IMR-90 (cell line): ENCODE data around the gene GALNT9. TPM values are rescaled to one million over a fixed set of nuclear protein-coding genes. Genes with fewer than 3 reads are reported as not detected.

Source experiments
- ATAC-seq: fragments of 200-7000 bp; cut with Tn5 transposase; 2 replicates; pipeline ENCODE4 v1.9.1; 2020; ENCODE audit warnings: low read depth, mild to moderate bottlenecking, moderate library complexity
- BruUV-seq: library from RNA; stranded (reverse); fragments of 400-500 nt; replicated peaks from 2 replicates; lab custom pipeline; 2021; lab: Mats Ljungman, UMichigan
- CTCF ChIA-PET: fragments of 300-600 bp; formaldehyde crosslinking; extraction: SDS; loops from one replicate; lab custom pipeline; 2021; ENCODE audit warnings: antibody characterized with exemption; lab: Yijun Ruan, JAX
- POLR2A ChIA-PET: fragments of 300-600 bp; sonication (Branson Sonifier 250); formaldehyde crosslinking; loops from one replicate; lab custom pipeline; 2022; ENCODE audit warnings: antibody characterized with exemption; ENCODE audit not compliant: unreplicated experiment; lab: Charles Lee
- DNase-seq: peaks from one replicate; pipeline ENCODE4 v3.0.0; 2013
- H2AFZ ChIP-seq: replicated peaks from 2 replicates; pipeline ENCODE3; 2013; ENCODE audit warnings: low read length, mild to moderate bottlenecking; ENCODE audit not compliant: poor library complexity
- H2AK5ac ChIP-seq: 2 replicates; pipeline ENCODE4 v1.6.1; 2013; ENCODE audit warnings: low read depth, low read length, inconsistent platforms
- H2AK9ac ChIP-seq: replicated peaks from 2 replicates; pipeline ENCODE3; 2013; ENCODE audit warnings: mild to moderate bottlenecking, low read depth, low read length, moderate library complexity; ENCODE audit not compliant: poor library complexity
- H2BK120ac ChIP-seq: 2 replicates; pipeline ENCODE4 v1.6.1; 2013; ENCODE audit warnings: low read depth, low read length, inconsistent platforms
- H2BK15ac ChIP-seq: 3 replicates; pipeline ENCODE4 v1.6.1; 2013; ENCODE audit warnings: low read depth, low read length, inconsistent platforms
- H2BK20ac ChIP-seq: 2 replicates; pipeline ENCODE4 v1.6.1; 2013; ENCODE audit warnings: low read depth, mild to moderate bottlenecking, inconsistent platforms, low read length, moderate library complexity
- H2BK5ac ChIP-seq: 2 replicates; pipeline ENCODE4 v1.6.1; 2013; ENCODE audit warnings: mild to moderate bottlenecking, low read depth, low read length, inconsistent platforms; ENCODE audit not compliant: poor library complexity, severe bottlenecking
- H3K14ac ChIP-seq: replicated peaks from 2 replicates; pipeline ENCODE4 v1.6.1; 2013; ENCODE audit warnings: low read depth, low read length, inconsistent platforms
- H3K18ac ChIP-seq: 2 replicates; pipeline ENCODE4 v1.6.1; 2013; ENCODE audit warnings: low read depth, low read length, control low read depth
- H3K23ac ChIP-seq: 2 replicates; pipeline ENCODE4 v1.6.1; 2013; ENCODE audit warnings: low read depth, low read length, inconsistent platforms
- H3K27ac ChIP-seq: 2 replicates; pipeline ENCODE4 v1.5.1; 2013; ENCODE audit warnings: mild to moderate bottlenecking, control low read depth, low read length; ENCODE audit not compliant: insufficient read depth
- H3K27me3 ChIP-seq: 2 replicates; pipeline ENCODE4 v1.6.1; 2013; ENCODE audit warnings: low read length; ENCODE audit not compliant: control insufficient read depth, insufficient read depth
- H3K36me3 ChIP-seq: 2 replicates; pipeline ENCODE4 v1.6.1; 2013; ENCODE audit warnings: low read length, mixed read lengths; ENCODE audit not compliant: control insufficient read depth, insufficient read depth
- H3K4ac ChIP-seq: 2 replicates; pipeline ENCODE4 v1.6.1; 2013; ENCODE audit warnings: low read depth, low read length, inconsistent platforms
- H3K4me1 ChIP-seq: 2 replicates; pipeline ENCODE4 v1.6.1; 2013; ENCODE audit warnings: low read length, mixed read lengths; ENCODE audit not compliant: control insufficient read depth, insufficient read depth
- H3K4me2 ChIP-seq: 2 replicates; pipeline ENCODE4 v1.6.1; 2013; ENCODE audit warnings: low read depth, mild to moderate bottlenecking, control low read depth, low read length, moderate library complexity
- H3K4me3 ChIP-seq: 2 replicates; pipeline ENCODE4 v1.5.1; 2013; ENCODE audit warnings: low read depth, mild to moderate bottlenecking, control low read depth, low read length, moderate library complexity; ENCODE audit not compliant: insufficient read depth
- H3K56ac ChIP-seq: 2 replicates; pipeline ENCODE4 v1.6.1; 2013; ENCODE audit warnings: low read length, inconsistent platforms; ENCODE audit not compliant: insufficient read depth; ENCODE audit errors: extremely low read depth
- H3K79me1 ChIP-seq, 2 experiments: 2 replicates each; pipeline ENCODE4 v1.6.1; 2013; ENCODE audit warnings: low read length in 2 of 2, inconsistent platforms in 1 of 2, low read depth in 1 of 2
- H3K9ac ChIP-seq: 2 replicates; pipeline ENCODE4 v1.6.1; 2013; ENCODE audit warnings: low read depth, low read length, control low read depth
- H3K9me1 ChIP-seq: 2 replicates; pipeline ENCODE4 v1.6.1; 2013; ENCODE audit warnings: low read length, inconsistent platforms; ENCODE audit not compliant: insufficient read depth
- H3K9me3 ChIP-seq: 2 replicates; pipeline ENCODE4 v1.6.1; 2013; ENCODE audit warnings: low read length; ENCODE audit not compliant: control insufficient read depth, insufficient read depth
- H4K20me1 ChIP-seq: 2 replicates; pipeline ENCODE4 v1.6.1; 2013; ENCODE audit warnings: low read length, inconsistent platforms; ENCODE audit not compliant: insufficient read depth
- H4K5ac ChIP-seq: 2 replicates; pipeline ENCODE4 v1.6.1; 2013; ENCODE audit warnings: mild to moderate bottlenecking, low read depth, low read length, control low read depth
- H4K8ac ChIP-seq, 2 experiments: 2 replicates each; pipeline ENCODE4 v1.6.1; 2013; ENCODE audit warnings: low read depth in 2 of 2, low read length in 2 of 2, control low read depth in 1 of 2, inconsistent platforms in 1 of 2
- H4K91ac ChIP-seq: 2 replicates; pipeline ENCODE4 v1.6.1; 2013; ENCODE audit warnings: low read depth, low read length, inconsistent platforms; ENCODE audit not compliant: insufficient read depth
- BHLHE40 ChIP-seq: fragments of 150-350 bp; IDR thresholded peaks from 2 replicates; pipeline ENCODE4 v1.6.1; 2016; ENCODE audit warnings: mild to moderate bottlenecking, low read depth, low read length
- CTCF ChIP-seq: conservative IDR thresholded peaks from 2 replicates; pipeline ENCODE4 v1.5.1; 2012; ENCODE audit warnings: mild to moderate bottlenecking, low read depth, low read length, improper control_type of control experiment
- NFE2L2 ChIP-seq: fragments of 150-350 bp; IDR thresholded peaks from 2 replicates; pipeline ENCODE4 v1.6.1; 2016; ENCODE audit warnings: low read depth, mild to moderate bottlenecking, low read length
- RAD21 ChIP-seq: IDR thresholded peaks from 2 replicates; pipeline ENCODE4 v1.6.1; 2012; ENCODE audit warnings: low read length, improper control_type of control experiment
- RCOR1 ChIP-seq: IDR thresholded peaks from 2 replicates; pipeline ENCODE4 v1.6.1; 2012; ENCODE audit warnings: mild to moderate bottlenecking, low read length, improper control_type of control experiment; ENCODE audit not compliant: insufficient replicate concordance
- RFX5 ChIP-seq: IDR thresholded peaks from 2 replicates; pipeline ENCODE4 v1.8.0; 2012; ENCODE audit warnings: low read depth, mild to moderate bottlenecking, low read length, moderate library complexity
- SMC3 ChIP-seq: fragments of 150-350 bp; IDR thresholded peaks from 2 replicates; pipeline ENCODE4 v1.6.1; 2016; ENCODE audit warnings: low read depth, mild to moderate bottlenecking, antibody characterized with exemption, low read length, moderate library complexity
- WGBS, 2 experiments: methylation state at CpG; one replicate each; pipeline versions ENCODE4 v1.1.5 to v1.1.7; 2013; ENCODE audit warnings: missing lambda C conversion rate in 2 of 2; ENCODE audit not compliant: insufficient read length in 1 of 2; ENCODE audit errors: extremely low coverage in 2 of 2; 5-methylcytosine and 5-hydroxymethylcytosine counted together
- dilution Hi-C: fragments of 300-500 bp; cut with HindIII; formaldehyde crosslinking; loops from one replicate; pipeline ENCODE4 v1.14.3; 2018; ENCODE audit warnings: low sequenced_read_pairs; ENCODE audit not compliant: unreplicated experiment
- in situ Hi-C: fragments of 300-500 bp; cut with MboI; formaldehyde crosslinking; loops from 3 replicates; pipeline ENCODE4 v1.14.3; 2019; ENCODE audit warnings: low sequenced_read_pairs, inconsistent platforms, mixed read lengths
- intact Hi-C: fragments of 100-400 bp; cut with micrococcal nuclease; formaldehyde crosslinking; loops from 2 replicates; pipeline ENCODE4 v1.10.0; 2022
- polyA plus RNA-seq, 3 experiments: library from polyadenylated mRNA; depleted of rRNA; stranded (reverse); fragments of >200 nt; gene quantifications; 2 replicates each; pipeline ENCODE4 v1.2.3, GENCODE V29; 2012; ENCODE audit warnings: low replicate concordance in 1 of 3
- total RNA-seq: library from RNA; depleted of rRNA; stranded (reverse); fragments of >200 nt; gene quantifications from 2 replicates; pipeline ENCODE4 v1.2.3, GENCODE V29; 2012

Gene GALNT9
- total and polyA plus RNA-seq, 2 of the 4 experiments (the other 2 are of a cell fraction): under 0.01 to 0.12 TPM

- dilution Hi-C loops (no loop called here), in situ Hi-C loops (no loop called here), intact Hi-C loops (no loop called here)
- Histone ChIP-seq H3K27ac (no peak overlapping the region), H4K91ac (no peak overlapping the region), H2BK20ac (no peak overlapping the region), H3K36me3 (no peaks in the 10 kb centered on the region), H3K9ac (no peak overlapping the region), H3K4me1 (no peaks in the 10 kb centered on the region), H4K5ac (no peak overlapping the region), H3K79me1 (no peaks in the 10 kb centered on the region), H2AK5ac (no peak overlapping the region), H4K8ac (no peak overlapping the region), H3K9me3 (no peaks in the 10 kb centered on the region), H2AK9ac (no peak overlapping the region), H2AFZ (no peak overlapping the region), H3K4me3 (no peak overlapping the region), H3K14ac (no peak overlapping the region), H3K56ac (no peak overlapping the region), H4K20me1 (no peaks in the 10 kb centered on the region), H3K23ac (no peak overlapping the region), H2BK120ac (no peak overlapping the region), H3K18ac (no peak overlapping the region), H3K4ac (no peak overlapping the region), H3K4me2 (no peak overlapping the region), H3K9me1 (no peaks in the 10 kb centered on the region), H3K27me3 (peaks cover 25% of the 10 kb centered on the region; the same call in 1 of the 2 replicates), H2BK5ac (no peak overlapping the region), H2BK15ac (no peak overlapping the region)
- BruUV-seq: no TSS peak
- no peak for TF ChIP-seq CTCF
- no peak for TF ChIP-seq BHLHE40
- no peak for TF ChIP-seq NFE2L2
- TF ChIP-seq RAD21: no peak
- TF ChIP-seq SMC3: no peak
- TF ChIP-seq RCOR1: no peak
- TF ChIP-seq RFX5: no peak
- ATAC-seq (no peak), DNase-seq (no peak)
- ChIA-PET CTCF (no interaction called here), POLR2A (no interaction called here)
- 17% methylated on average over 4 of the region's 12 CpGs; no CpG with 5 or more reads in 1 of the 2 experiments for WGBS, 2 experiments
Measured at GRCh38 chr12:132280406-132280805, 49.0 kb downstream of the GALNT9 start.
